Fibroblast of skin of right biceps (primary cell): ENCODE measurements around the gene NR2F1.
A peak's percentile ranks its signal among the peaks of the same experiment; 100 is the strongest.

Source experiments
- DNase-seq: peaks from one replicate; pipeline ENCODE4 v3.0.0-alpha.2; 2013

Gene NR2F1

DNA sequence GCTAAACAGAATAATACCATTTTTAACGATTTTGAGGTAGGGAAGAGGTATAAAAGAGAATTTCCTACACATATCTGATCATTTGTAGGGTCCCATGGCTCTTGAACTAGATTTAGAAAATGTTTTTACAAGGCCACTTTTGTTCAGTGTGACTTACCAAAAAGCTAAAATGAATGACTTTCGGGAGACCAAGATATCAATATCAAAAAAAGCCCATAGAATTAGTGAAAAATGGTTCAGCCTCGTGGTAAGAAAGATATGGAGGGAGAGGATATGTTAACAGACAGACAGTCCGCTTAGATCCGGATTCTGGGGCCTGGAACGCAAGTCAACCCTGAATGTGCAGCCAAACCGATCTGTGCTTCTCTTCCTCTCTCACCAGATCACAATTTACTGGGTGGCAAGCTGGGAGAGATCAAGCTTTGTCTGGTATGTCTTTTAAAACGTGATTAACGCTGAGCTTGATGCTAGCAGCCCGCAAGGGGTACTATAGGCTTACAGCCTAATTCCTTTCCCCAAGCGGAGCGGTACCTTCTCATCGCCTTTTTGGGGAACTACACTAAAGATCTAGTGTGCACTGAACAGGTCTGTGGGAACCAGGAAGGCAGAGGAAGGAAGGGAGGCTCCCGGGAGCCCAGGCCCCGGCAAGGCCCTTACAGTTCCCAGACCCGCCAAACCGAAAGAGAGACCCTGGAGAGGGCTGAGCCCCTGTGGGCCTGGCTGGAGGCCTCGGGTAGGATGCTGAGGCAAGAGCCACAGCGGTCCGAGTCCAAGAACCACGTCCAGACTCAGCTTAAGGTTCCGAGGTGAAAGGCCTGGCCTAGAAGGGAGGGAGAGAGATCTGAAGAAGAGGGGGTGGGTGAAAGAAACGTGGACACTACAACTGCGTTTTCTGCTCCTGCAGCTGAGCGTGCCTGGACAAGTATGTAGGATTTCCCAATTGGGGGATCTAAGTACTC lies 4.9 kb upstream of the NR2F1 start:
- no peak for DNase-seq

GRCh38 chr5:93578813-93579691 lies 4.0 kb upstream of the NR2F1 start:
- no peak for DNase-seq

DNA sequence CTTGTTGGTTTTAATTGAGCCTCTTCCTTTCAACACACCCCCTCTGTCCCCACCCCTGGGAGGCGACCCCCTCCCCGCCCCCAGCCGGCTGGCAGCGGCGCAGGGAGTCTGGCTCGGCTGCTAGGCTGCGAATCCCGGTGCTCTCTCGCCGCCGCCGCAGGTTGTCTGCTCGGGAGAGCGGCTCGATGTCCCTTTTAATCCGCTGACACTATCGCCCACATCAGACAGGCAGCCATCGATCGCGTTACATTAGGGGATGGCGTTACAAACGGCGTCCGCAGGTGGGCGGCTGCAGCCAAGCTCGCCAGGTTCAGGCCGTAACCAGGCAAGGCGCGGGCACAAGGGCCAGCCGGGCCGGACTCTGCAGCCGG lies 3.3 kb upstream of the NR2F1 start:
- no peak for DNase-seq

GRCh38 chr5:93580063-93580926 lies 2.7 kb upstream of the NR2F1 start:
- peak; percentile 38 for DNase-seq

DNA sequence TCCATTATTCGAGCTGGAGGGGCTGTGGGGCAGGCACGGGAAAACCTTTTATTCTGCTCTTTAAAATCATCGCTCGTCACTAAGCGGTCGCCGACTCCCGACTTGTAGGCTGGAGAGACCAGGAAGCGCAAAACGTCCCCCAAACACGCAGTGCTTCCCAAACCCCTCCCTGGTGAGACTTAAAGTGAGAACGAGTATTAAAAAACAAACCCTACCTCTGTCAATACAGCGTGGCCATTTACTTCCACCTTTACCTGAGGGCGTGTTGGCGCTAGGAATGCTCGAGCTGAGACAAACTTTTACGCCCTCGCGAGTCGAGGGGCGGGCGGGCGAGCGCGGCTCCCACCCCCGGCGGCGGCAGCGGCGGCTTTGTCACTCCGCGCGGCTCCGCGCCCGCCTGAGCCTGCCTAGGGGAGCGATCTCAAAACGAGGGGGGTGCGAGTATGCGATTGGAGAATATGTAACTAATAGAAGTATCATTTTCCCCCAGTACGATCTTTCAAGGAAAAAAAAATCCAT lies 2.0 kb upstream of the NR2F1 start, which contains the start of gene NR2F1-AS1:
NR2F1-AS1 (minus strand) TSS at position 293 of the 519 bp plus-strand sequence.
- DNase-seq, result peak; percentile 42

GRCh38 chr5:93582167-93582462 lies 907 bp upstream of the NR2F1 start:
- DNase-seq, result no peak

DNA sequence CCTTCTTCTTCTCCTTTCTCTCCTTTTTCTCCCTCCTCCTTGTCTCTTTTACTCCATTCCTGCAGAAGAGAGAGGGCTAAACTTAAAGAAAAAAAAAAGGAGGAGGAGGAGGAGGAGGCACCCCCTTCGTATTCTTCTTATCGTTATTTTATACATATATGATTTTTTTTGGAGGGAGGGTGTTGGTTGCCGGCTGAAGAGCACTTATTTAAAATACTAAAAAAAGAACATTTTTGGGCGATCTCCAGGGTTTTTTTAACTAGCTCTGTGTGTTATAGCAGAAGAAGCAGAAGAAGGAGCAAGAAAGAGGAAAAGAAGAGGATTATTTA lies 381 bp downstream of the NR2F1 start:
- no peak for DNase-seq

DNA sequence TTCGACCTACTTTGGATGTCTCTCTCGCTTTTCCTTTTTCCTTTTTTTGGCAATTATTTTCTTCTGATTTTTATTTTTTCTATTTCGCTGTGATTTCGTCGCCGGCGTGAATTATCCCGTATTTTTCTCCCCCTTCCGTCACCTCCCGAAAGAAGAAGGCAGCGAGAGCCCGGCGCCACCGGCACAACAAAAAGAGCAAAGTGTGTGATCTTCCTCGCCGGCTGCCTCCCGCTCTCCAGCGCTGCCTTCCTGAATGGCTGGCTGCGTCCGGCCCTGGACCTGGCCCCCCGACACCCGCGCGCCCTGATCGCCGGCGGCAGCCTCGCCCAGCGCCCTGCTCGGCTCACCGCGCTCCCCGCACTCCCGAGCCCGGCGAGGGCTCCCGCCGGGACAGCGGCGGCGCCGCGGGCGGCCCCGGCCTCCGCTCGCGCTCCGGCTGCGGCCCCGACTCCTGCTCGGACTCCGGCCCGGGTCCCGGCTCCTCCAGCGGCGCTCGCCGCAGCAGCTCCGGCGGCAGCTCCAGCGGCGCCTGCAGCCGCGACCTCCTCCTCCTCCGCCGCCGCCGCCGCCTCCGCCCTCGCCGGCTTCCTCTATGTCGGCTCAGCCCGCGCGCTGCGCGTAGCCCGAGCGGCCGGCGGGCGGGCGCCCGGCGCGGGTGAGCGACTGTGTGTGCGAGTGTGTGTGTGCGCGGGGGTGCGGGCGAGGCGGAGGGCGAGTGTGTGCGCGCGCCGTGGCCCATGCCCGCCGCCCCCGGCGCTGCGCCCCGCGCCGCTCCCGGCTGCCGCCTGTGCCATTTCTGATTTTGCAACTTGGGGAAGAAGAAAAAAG lies 960 bp downstream of the NR2F1 start:
- peak; percentile 71 for DNase-seq

DNA sequence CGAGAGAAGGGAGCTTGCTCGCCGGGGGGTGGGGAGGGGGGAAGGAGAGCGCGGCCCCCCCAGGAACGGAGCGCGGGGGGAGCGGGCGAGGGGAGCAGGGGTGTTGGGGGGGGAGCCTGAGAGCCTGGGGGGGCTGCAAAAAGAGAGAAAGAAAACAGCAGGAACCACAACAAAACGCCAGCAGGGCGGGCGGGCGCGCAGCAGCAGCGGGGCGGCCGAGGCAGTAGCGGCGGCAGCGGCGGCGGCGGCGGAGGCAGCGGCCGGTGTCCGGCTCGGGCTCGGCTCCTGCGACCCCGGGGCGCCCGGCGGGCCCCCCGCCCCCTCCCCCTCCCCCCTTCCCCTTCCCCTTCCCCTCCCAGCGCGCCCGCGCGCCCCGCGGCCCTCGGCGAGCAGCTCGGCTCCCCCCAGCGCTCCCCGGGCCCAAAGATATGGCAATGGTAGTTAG lies 1.6 kb downstream of the NR2F1 start:
- DNase-seq, result no peak

DNA sequence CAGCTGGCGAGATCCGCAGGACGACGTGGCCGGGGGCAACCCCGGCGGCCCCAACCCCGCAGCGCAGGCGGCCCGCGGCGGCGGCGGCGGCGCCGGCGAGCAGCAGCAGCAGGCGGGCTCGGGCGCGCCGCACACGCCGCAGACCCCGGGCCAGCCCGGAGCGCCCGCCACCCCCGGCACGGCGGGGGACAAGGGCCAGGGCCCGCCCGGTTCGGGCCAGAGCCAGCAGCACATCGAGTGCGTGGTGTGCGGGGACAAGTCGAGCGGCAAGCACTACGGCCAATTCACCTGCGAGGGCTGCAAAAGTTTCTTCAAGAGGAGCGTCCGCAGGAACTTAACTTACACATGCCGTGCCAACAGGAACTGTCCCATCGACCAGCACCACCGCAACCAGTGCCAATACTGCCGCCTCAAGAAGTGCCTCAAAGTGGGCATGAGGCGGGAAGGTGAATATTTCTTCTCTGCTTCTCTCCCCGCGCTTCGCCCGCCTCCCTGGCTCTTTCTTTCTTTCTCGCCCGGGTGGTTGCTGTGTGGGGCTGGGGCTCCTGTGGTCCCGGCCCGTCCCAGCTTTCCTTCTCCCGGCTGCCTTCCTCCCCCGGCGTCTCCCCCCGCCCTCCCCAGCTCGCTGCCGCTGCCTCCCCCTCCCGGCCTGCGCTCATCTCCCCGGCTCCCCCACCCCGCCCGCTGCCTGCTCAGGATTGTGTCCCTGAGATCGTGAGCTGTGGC lies 2.2 kb downstream of the NR2F1 start:
- DNase-seq, result no peak

GRCh38 chr5:93585767-93586385 lies 2.9 kb downstream of the NR2F1 start:
- no peak for DNase-seq

- DNase-seq, result no peak
Observed at GRCh38 chr5:93586736-93587596, 3.9 kb downstream of the NR2F1 start.

DNA sequence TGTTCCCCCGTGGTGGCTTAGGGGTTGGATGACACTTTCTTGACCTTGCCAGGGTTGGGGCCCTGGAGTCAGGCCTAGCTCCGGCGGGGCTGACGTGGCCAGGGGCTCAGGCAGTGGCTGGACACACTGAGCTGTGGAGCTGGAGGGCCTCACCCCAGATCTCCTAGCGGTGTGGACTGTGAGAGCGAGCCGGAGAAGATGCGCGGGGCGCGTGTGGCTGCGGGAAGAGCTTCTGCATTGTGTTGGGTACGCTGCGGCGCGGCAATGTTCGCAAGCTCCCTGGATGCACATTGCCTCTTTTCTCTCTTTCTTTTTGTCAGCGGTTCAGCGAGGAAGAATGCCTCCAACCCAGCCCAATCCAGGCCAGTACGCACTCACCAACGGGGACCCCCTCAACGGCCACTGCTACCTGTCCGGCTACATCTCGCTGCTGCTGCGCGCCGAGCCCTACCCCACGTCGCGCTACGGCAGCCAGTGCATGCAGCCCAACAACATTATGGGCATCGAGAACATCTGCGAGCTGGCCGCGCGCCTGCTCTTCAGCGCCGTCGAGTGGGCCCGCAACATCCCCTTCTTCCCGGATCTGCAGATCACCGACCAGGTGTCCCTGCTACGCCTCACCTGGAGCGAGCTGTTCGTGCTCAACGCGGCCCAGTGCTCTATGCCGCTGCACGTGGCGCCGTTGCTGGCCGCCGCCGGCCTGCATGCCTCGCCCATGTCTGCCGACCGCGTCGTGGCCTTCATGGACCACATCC lies 4.8 kb downstream of the NR2F1 start:
- no peak for DNase-seq

DNA sequence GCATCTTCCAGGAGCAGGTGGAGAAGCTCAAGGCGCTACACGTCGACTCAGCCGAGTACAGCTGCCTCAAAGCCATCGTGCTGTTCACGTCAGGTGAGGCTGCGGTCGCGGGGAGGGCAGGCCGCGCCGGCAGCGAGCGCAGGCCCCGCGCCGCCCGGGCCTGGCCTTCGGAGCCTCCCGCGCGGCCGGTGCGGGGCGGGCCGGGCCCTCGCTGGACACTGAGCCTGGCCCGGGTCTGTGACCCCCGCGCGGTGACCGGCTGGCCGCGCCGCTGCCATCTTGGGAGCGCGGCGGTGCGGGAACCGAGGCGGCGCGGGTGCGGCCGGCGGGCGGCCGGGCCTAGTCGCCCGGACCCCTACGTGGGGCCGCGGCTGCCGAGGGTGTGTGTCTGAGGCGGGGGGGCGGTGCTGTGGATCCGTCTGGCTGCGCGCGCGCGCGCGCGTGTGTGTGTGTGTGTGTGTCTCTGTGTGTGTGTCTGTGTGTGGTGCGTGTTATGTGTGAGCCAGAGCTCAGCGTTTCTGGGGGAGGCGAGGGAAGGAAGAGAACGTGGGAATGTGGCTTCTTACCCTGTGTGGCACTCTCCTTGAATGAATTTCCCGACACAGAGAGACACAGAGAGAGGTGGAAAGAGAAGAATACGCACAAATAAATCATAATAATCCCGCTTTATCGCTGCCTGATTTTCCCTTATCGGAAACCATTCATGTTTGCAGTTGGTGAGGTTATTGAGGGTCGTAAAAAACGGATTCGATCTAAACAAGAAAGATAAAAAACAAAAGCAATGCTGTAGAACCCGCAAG lies 5.5 kb downstream of the NR2F1 start:
- DNase-seq, result no peak

DNA sequence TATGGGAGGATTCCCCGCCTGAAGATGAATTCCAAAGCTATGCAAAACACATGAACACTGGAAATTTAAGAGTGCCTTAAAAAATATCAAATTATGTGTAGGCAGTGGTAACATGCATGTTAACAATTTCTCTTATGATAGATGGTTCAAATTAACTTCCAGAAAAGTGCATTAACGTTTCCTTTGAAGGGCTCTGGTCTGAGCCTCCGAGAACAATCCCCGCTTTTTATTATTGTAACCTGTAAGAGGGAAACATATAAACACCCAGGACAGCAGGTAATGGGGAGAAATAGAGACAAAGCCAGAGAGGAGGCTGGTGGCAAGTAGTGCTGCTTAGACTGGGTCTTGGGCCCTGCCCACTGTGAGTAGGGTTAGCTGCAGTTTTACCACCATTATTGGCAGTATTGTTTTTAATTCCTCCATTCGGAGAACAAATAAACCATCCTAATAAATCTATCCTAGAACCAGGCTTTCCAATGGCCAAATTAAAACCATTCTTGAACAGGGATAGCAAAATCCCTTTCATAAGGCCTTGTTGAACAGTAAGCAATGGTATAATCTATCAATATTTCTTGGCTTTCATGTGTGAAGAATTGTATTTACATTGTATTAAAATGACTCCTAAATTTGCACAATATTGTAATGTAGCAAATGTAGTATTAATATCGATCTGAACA lies 6.3 kb downstream of the NR2F1 start:
- DNase-seq, result no peak

- no peak for DNase-seq
Observed at GRCh38 chr5:93589829-93590215, 6.8 kb downstream of the NR2F1 start.

- no peak for DNase-seq
Observed at GRCh38 chr5:93590493-93590892, 7.5 kb downstream of the NR2F1 start.
